ENCODE results near the gene SAPCD1.

DNA sequence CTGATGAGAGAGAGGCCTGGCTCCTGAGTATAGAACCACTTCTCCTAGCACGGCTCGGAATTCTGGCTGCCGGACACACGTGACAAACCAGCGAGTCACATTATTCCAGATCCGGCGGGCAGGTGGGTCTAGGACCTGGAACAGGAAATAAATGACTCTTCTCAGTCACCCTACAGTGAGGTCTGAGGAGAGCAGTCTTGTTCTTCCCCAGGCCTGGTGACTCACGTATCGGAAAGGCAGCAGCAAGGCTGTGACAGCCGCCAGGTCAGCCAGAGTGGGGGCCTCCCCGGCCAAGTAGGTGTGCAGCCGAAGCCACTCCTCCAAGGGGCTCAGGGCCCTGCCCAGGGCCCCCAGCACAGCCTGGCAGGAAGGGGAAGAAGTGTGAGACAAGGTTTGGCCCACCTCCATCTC lies 30.3 kb downstream of the SAPCD1 start:
- TF ChIP-seq POLR2AphosphoS5 (IDR thresholded peaks at IDR 0.05; ENCODE audit: low read depth), result no peak
- TF ChIP-seq, protein P1, sequence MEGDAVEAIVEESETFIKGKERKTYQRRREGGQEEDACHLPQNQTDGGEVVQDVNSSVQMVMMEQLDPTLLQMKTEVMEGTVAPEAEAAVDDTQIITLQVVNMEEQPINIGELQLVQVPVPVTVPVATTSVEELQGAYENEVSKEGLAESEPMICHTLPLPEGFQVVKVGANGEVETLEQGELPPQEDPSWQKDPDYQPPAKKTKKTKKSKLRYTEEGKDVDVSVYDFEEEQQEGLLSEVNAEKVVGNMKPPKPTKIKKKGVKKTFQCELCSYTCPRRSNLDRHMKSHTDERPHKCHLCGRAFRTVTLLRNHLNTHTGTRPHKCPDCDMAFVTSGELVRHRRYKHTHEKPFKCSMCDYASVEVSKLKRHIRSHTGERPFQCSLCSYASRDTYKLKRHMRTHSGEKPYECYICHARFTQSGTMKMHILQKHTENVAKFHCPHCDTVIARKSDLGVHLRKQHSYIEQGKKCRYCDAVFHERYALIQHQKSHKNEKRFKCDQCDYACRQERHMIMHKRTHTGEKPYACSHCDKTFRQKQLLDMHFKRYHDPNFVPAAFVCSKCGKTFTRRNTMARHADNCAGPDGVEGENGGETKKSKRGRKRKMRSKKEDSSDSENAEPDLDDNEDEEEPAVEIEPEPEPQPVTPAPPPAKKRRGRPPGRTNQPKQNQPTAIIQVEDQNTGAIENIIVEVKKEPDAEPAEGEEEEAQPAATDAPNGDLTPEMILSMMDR (IDR thresholded peaks at IDR 0.05; ENCODE audit: insufficient read depth, low read length), result no peak
- TF ChIP-seq, protein P2, sequence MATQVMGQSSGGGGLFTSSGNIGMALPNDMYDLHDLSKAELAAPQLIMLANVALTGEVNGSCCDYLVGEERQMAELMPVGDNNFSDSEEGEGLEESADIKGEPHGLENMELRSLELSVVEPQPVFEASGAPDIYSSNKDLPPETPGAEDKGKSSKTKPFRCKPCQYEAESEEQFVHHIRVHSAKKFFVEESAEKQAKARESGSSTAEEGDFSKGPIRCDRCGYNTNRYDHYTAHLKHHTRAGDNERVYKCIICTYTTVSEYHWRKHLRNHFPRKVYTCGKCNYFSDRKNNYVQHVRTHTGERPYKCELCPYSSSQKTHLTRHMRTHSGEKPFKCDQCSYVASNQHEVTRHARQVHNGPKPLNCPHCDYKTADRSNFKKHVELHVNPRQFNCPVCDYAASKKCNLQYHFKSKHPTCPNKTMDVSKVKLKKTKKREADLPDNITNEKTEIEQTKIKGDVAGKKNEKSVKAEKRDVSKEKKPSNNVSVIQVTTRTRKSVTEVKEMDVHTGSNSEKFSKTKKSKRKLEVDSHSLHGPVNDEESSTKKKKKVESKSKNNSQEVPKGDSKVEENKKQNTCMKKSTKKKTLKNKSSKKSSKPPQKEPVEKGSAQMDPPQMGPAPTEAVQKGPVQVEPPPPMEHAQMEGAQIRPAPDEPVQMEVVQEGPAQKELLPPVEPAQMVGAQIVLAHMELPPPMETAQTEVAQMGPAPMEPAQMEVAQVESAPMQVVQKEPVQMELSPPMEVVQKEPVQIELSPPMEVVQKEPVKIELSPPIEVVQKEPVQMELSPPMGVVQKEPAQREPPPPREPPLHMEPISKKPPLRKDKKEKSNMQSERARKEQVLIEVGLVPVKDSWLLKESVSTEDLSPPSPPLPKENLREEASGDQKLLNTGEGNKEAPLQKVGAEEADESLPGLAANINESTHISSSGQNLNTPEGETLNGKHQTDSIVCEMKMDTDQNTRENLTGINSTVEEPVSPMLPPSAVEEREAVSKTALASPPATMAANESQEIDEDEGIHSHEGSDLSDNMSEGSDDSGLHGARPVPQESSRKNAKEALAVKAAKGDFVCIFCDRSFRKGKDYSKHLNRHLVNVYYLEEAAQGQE (IDR thresholded peaks at IDR 0.05; ENCODE audit: insufficient replicate concordance, low read depth), result no peak
- TF ChIP-seq GABPA (IDR thresholded peaks at IDR 0.05; ENCODE audit: low read depth), result no peak
